ENCODE results near the gene NDRG3.

GRCh38 chr20:36744764-36745191 is 1.1 kb downstream of the NDRG3 start:
- TF ChIP-seq EZH2 (IDR thresholded peaks at IDR 0.05; ENCODE audit: insufficient read depth, poor library complexity, severe bottlenecking) (no peak), EZH2phosphoT487 (IDR thresholded peaks at IDR 0.05; ENCODE audit: insufficient read depth, low read depth) (no peak)

Measured in GM23248 (cell line).